Fibroblast of villous mesenchyme (primary cell): ENCODE data around the gene CDYL. TPM values are rescaled to one million over a fixed set of nuclear protein-coding genes. Genes with fewer than 3 reads are reported as not detected.

Experiments used
- DNase-seq: peaks from one replicate; pipeline ENCODE4 v3.0.0-alpha.2; 2010; ENCODE audit warnings: low read depth
- H3K4me3 ChIP-seq: 2 replicates; pipeline ENCODE4 v1.5.1; 2011; ENCODE audit warnings: low read depth, mild to moderate bottlenecking, low read length
- total RNA-seq: library from RNA; depleted of rRNA; stranded (reverse); fragments of >200 nt; gene quantifications from 2 replicates; pipeline ENCODE4 v1.2.3, GENCODE V29; 2012
- TF ChIP-seq, protein P1 (sequence below): IDR thresholded peaks from 2 replicates; pipeline ENCODE4 v1.5.1; 2012; ENCODE audit warnings: low read depth, mild to moderate bottlenecking, low read length; ENCODE audit not compliant: insufficient read depth

Gene CDYL
- total RNA-seq, 1 donor: 37.1 TPM

DNA sequence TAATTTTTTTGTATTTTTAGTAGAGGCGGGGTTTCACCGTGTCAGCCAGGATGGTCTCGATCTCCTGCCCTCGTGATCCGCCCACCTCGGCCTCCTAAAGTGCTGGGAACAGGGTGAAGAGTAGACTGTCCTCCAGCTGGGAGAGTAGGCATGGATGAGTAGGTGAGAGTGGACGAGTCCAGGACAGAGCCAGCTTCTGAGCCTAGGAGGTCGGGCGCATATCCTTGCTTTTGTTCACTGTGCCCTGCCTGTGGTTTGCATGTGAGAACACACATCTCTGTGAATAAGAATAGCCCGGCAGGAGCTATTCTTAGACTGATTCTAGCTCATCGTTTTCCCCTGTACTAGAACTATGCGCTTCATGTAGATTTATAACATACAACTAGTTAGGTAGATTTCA is 149.4 kb downstream of the CDYL start:
- DNase-seq: no peak
- H3K4me3 ChIP-seq: no peak overlapping the region
- TF ChIP-seq, protein P1, sequence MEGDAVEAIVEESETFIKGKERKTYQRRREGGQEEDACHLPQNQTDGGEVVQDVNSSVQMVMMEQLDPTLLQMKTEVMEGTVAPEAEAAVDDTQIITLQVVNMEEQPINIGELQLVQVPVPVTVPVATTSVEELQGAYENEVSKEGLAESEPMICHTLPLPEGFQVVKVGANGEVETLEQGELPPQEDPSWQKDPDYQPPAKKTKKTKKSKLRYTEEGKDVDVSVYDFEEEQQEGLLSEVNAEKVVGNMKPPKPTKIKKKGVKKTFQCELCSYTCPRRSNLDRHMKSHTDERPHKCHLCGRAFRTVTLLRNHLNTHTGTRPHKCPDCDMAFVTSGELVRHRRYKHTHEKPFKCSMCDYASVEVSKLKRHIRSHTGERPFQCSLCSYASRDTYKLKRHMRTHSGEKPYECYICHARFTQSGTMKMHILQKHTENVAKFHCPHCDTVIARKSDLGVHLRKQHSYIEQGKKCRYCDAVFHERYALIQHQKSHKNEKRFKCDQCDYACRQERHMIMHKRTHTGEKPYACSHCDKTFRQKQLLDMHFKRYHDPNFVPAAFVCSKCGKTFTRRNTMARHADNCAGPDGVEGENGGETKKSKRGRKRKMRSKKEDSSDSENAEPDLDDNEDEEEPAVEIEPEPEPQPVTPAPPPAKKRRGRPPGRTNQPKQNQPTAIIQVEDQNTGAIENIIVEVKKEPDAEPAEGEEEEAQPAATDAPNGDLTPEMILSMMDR: no peak

DNA sequence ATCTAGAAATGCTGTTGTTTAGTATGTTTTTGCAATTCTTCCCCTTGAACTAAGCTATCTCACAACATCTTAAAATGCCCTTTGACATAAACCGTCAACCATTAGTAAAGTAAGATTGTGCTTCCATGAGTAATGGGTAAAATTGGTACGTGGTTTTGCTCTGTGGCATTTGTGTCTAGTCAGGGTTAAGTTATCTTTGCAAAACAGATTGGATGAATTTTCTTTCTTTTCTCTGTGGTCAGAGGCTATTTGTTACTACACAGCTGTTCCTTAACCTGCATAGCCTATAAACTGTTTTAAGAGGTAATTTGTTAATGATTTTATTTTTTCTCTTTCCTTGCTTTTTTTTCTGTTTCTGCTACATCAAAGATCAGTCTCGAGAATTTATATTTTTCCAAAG is 152.2 kb downstream of the CDYL start:
- peak; percentile 91 for DNase-seq
- TF ChIP-seq, protein P1: no peak

GRCh38 chr6:4929097-4929718 is 153.0 kb downstream of the CDYL start:
- TF ChIP-seq, protein P1: no peak
- peak; percentile 57 for DNase-seq
- H3K4me3 ChIP-seq: no peak overlapping the region

More for the DNA sequence above, 152.2 kb downstream of the CDYL start:
- H3K4me3 ChIP-seq: no peak overlapping the region

GRCh38 chr6:4930025-4930691 is 154.0 kb downstream of the CDYL start:
- TF ChIP-seq, protein P1: no peak
- no peak overlapping the region for H3K4me3 ChIP-seq
- DNase-seq: no peak

GRCh38 chr6:4931530-4932227 is 155.5 kb downstream of the CDYL start:
- DNase-seq: no peak
- TF ChIP-seq, protein P1: no peak
- H3K4me3 ChIP-seq: no peak overlapping the region

DNA sequence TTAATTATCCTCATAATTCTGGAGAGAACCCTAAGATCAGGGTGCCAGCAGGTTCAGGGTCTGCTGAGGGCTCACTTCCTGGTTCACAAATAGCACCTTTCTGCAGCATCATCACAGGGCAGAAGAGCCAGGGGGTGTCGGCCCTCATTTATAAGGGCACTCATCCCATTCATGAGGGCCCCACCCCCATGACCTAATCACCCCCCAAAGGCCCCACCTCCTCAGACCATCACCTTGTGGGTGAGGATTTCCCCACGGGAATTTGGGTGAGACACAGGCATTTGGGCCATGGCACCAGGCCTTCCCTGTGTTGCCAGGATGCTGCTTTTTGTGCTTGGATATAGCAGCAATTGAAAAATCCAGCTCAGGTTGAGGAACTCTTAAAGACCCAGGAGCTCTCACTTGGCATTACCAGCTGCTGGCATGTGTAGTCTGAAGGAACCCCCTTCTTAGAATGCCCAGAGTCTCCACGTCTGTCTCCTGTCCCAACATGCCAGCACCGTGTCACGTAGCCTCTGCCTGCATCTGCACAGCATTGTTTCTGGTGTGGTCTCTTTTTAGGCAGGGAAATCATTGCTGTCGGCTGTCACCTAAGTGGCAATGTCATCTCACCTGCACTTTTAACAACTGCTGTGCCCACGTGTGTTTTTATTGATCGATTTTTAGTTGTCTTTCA is 156.2 kb downstream of the CDYL start:
- H3K4me3 ChIP-seq: no peak overlapping the region
- TF ChIP-seq, protein P1: no peak
- DNase-seq: no peak
